ENCODE results near the gene TRPM6. TPM values are rescaled to one million over a fixed set of nuclear protein-coding genes. Genes with fewer than 3 reads are reported as not detected.

The TRPM6 gene
- total RNA-seq, 1 donor from 2014 or later: 1.6 TPM

- no peak overlapping the region for H3K4me3 ChIP-seq (ENCODE audit: low read depth, low read length)
- TF ChIP-seq CTCF (conservative IDR thresholded peaks at IDR 0.05; ENCODE audit: low read depth, low read length): peak; percentile 76
- DNase-seq (ENCODE audit: low read depth): no peak
These were observed 117.0 kb downstream of the TRPM6 start for GRCh38 chr9:74770508-74771261.

GRCh38 chr9:74765481-74765971 lies 122.2 kb downstream of the TRPM6 start:
- no peak for DNase-seq (ENCODE audit: low read depth)
- TF ChIP-seq CTCF (conservative IDR thresholded peaks at IDR 0.05; ENCODE audit: low read depth, low read length): no peak
- H3K4me3 ChIP-seq (ENCODE audit: low read depth, low read length): no peak overlapping the region

GRCh38 chr9:74762950-74763349 lies 124.8 kb downstream of the TRPM6 start:
- DNase-seq (ENCODE audit: low read depth): no peak
- no peak overlapping the region for H3K4me3 ChIP-seq (ENCODE audit: low read depth, low read length)
- TF ChIP-seq CTCF (conservative IDR thresholded peaks at IDR 0.05; ENCODE audit: low read depth, low read length): no peak

- H3K4me3 ChIP-seq (ENCODE audit: low read depth, low read length): no peak overlapping the region
- DNase-seq (ENCODE audit: low read depth): peak; percentile 96
- no peak for TF ChIP-seq CTCF (conservative IDR thresholded peaks at IDR 0.05; ENCODE audit: low read depth, low read length)
These were observed 127.6 kb downstream of the TRPM6 start for GRCh38 chr9:74760031-74760700.

GRCh38 chr9:74755999-74756398 lies 131.7 kb downstream of the TRPM6 start:
- DNase-seq (ENCODE audit: low read depth): no peak
- TF ChIP-seq CTCF (conservative IDR thresholded peaks at IDR 0.05; ENCODE audit: low read depth, low read length): no peak
- H3K4me3 ChIP-seq (ENCODE audit: low read depth, low read length): no peak overlapping the region

- DNase-seq (ENCODE audit: low read depth): no peak
- TF ChIP-seq CTCF (conservative IDR thresholded peaks at IDR 0.05; ENCODE audit: low read depth, low read length): no peak
- H3K4me3 ChIP-seq (ENCODE audit: low read depth, low read length): no peak overlapping the region
These were observed 132.4 kb downstream of the TRPM6 start for GRCh38 chr9:74755355-74755754.

Measured in epithelial cell of proximal tubule (primary cell).